SHP77 (cell line): Measurements from ENCODE around the gene FAM219A.

Source experiments
- DNase-seq, 2 experiments: peaks; one replicate each; lab custom pipeline; 2025; lab: John Stamatoyannopoulos, UW

Gene FAM219A

GRCh38 chr9:34400686-34401602 is 57.4 kb downstream of the FAM219A start:
- no peak for DNase-seq

DNA sequence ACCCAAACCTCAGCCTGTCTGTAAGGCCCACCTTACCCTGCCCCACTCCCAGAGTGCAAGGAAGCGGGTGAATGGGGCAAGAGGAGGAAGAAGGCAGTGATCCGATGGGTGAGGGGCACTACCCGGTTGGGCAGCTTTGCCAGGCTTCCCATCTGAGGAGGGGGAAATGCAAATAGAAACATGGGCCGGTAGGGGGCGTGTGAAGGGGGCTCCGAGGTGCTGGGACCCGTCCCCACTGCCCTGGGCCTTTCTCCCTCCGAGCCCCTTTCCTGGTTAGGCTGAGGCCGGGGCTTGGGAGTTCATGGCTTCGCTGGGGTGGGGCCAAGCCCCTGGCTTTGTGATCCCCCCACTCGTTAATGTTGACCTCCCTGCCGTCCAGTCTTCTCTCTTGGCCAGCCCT is 58.1 kb downstream of the FAM219A start:
- no peak for DNase-seq

- no peak for DNase-seq
These were observed 58.6 kb downstream of the FAM219A start for GRCh38 chr9:34399729-34400128.

GRCh38 chr9:34398875-34399274 is 59.5 kb downstream of the FAM219A start:
- no peak for DNase-seq

- no peak for DNase-seq
These were observed 61.8 kb downstream of the FAM219A start for GRCh38 chr9:34396276-34397214.

DNA sequence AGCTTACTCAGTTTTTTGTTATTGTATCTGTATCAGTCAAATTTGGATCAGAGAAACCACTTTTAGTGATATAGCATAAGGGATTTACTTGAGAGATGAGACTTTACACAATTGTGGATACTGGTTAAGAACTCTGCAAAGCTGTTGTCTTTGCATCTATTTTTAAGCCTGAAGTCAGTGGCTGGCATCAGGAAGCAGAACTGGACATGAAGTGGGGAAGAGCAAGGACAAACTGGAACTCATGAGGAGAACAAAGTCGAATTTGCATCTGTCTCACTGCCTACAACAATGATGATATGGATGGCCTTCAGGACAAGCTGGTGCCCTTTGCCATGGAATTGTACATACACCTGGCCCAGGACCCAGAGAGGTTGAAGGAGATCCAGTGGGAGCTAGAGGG is 65.9 kb downstream of the FAM219A start:
- no peak for DNase-seq

DNA sequence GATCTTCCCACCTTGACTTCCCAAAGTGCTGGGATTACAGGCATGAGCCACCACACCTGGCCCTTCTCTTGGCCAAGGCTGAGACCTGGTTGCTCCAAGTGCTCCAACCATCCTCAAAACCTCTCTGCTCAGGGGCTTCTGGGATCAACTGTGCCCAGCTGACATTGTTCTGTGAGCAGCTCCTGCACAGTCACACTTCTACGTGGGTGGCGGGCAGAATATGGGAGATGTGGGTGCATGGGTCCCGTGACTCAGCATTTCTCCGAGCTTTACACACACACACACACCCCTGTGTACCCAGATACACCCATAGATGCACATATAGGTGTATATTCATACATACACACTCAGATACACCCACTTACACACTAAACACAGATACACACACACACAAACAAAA is 71.1 kb downstream of the FAM219A start:
- no peak for DNase-seq

DNA sequence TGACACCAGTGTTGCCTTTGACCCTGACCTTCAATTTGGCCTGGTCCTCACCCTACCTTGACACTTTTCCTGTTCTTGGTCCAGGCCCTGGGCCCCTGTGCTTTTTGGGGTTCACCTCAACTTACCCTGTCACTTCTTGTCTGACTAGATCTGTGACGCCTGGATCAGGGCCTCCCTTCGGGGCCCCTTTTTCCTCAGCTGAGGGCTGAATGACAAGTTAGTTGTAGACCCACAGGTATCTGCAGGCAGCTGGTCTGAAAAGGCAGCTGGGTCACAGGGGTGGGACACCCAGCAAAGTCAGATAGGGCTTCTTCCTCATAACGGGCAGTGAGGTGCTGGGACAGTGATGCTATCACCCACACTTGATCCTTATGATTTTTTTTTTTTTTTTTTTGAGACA is 71.7 kb downstream of the FAM219A start:
- DNase-seq, result no peak

DNA sequence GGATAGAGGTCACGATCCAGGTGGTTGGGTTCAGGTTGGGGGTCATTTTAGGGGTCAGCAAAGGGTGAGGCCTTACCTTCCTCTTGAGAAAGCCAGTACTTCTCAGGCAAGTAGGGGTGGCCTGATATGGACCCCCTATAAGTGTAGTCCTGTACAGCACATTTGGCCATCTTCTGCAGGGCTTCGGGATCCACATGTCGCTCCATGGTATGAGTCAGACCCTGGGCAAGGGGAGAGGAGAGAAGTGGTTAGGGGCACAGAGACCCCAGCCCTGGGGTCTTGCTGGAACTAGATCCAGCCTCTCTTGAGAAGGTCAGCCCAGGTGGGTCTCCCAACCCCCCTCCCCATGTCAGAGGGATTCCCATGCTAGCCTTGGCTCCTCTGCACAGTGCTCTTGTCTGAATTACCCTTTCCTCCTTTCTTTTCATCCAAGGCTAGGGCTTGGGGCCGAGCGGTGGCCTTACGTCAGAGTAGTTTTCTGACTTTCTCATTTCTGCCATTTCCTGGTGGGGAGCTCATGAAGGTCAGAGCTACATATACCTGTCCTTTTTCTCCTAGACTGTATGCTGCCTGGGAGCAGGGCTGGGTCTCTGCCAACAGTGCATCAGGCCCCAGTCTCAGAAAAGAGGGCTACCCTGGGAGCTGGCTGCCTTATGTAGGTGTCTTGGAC is 72.7 kb downstream of the FAM219A start:
- DNase-seq, result no peak

- DNase-seq, result no peak
These were observed 73.8 kb downstream of the FAM219A start for GRCh38 chr9:34384368-34385165.

GRCh38 chr9:34383904-34384303 is 74.5 kb downstream of the FAM219A start:
- no peak for DNase-seq

GRCh38 chr9:34382879-34383278 is 75.5 kb downstream of the FAM219A start:
- no peak for DNase-seq

DNA sequence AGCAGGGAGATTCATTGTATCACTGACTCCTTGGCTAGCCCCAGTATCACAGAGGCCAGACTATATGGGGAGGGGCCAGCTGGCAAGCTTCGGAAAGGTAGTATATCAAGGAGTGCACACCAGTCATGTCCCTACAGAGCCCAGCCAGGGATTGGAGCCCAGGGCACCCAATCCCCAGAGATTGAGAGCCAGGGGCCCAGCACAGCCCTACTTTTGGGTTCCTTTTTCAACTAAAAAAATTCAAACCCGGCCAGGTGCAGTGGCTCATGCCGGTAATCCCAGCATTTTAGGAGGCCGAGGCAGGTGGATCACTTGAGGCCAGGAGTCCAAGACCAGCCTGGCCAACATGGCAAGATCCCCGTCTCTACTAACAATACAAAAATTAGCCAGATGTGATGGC is 76.3 kb downstream of the FAM219A start:
- no peak for DNase-seq

- DNase-seq, result peak in 1 of 2 experiments; percentile 45
These were observed 77.0 kb downstream of the FAM219A start for GRCh38 chr9:34381323-34381722.

DNA sequence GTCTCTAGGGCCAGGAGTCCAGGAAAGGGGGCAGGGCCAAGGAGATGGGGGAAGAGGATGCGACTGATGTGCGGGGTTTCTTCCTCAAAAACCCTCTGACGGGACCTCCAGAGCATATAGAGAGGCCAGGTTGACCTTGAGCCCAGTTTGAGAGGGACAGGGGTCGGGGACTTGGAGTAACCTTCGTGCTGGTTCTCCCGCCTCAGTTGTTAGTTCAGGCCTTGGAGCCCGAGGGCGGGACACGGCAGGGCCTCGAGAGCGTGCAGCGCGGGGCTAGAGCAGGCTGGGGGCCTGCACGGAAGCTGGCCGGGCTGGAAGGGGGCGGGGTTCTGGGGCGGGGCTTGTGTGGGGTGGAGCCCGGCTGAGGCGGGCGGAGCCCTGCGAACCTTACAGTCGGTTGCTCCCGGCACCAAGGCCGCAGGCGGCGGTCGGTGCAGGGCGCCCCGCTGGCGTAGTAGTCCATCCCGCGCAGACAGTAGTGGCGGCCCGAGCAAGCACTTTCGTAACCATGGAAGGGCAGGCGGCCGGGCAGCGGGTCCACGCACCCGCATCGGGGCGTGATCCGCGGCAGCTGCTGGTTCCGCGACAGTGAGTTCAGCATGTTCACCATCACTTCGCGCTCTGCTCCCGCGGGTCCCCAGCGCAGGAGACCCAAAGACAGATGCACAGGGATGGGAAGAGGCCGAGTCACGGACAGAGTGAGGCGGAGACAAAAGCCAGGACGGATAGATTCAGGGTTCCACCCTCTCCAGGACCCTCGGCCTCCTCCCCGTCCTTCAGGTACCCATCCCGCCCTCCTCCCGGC is 77.7 kb downstream of the FAM219A start:
- DNase-seq, result peak; percentile 32 to 67

- DNase-seq, result no peak
These were observed 78.3 kb downstream of the FAM219A start for GRCh38 chr9:34380034-34380510.

DNA sequence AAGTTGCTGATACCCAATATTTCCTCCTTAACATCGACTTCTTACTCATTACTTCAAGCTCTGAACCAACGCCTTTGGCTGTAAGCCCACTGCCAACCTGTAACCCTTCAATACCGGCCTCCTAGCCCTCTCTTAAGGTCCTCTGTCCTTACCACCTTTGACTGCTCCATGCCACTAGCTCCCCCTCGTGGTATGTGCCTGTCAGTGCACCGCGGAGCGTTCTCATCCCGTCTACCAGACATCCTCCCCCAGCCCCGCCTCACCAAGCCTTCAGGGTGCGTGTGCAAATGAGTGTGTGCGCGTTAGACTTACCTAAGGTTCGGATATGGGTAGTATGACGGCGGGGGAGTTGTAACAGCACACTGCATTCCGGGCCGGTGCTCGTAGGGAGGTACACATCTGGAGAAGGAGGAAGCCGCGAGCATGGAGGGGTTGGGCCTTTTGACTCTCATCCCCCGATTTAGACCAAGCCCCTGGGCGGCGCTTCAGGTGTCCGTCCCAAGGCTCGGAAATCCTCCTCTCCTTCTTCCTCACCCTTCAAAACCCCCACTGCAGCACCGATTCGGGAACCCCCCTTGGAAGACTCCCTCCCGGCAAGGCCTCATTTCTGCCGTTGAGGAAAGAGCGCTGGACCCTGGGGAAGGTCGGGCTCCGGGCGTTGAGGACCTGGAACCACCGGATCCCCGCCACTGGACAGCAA is 78.9 kb downstream of the FAM219A start:
- peak; percentile 57 to 60 for DNase-seq

- no peak for DNase-seq
These were observed 79.9 kb downstream of the FAM219A start for GRCh38 chr9:34378376-34379060.

GRCh38 chr9:34377404-34377746 is 81.0 kb downstream of the FAM219A start:
- DNase-seq, result no peak
